Endothelial cell (in vitro differentiated cells): ENCODE measurements around the gene COL6A5. TPM values are rescaled to one million over a fixed set of nuclear protein-coding genes. Genes with fewer than 3 reads are reported as not detected.

Experiments
- DNase-seq: peaks from one replicate; pipeline ENCODE4 v3.0.0; 2021; ENCODE audit warnings: low spot score
- H3K27ac Mint-ChIP-seq: one replicate; pipeline ENCODE4 v1.8.0; 2021; ENCODE audit warnings: mixed read lengths, inconsistent platforms; ENCODE audit not compliant: unreplicated experiment
- H3K27me3 Mint-ChIP-seq: one replicate; pipeline ENCODE4 v1.8.0; 2021; ENCODE audit warnings: mild to moderate bottlenecking, moderate library complexity, mixed read lengths, inconsistent platforms; ENCODE audit not compliant: unreplicated experiment
- H3K36me3 Mint-ChIP-seq: one replicate; pipeline ENCODE4 v1.8.0; 2021; ENCODE audit warnings: mild to moderate bottlenecking, low read depth, mixed read lengths, inconsistent platforms; ENCODE audit not compliant: unreplicated experiment
- H3K4me1 Mint-ChIP-seq: one replicate; pipeline ENCODE4 v1.8.0; 2021; ENCODE audit warnings: mild to moderate bottlenecking, mixed read lengths, inconsistent platforms; ENCODE audit not compliant: unreplicated experiment
- H3K4me3 Mint-ChIP-seq: one replicate; pipeline ENCODE4 v1.8.0; 2021; ENCODE audit warnings: mild to moderate bottlenecking, mixed read lengths, inconsistent platforms; ENCODE audit not compliant: unreplicated experiment
- H3K9me3 Mint-ChIP-seq: one replicate; pipeline ENCODE4 v1.8.0; 2021; ENCODE audit warnings: mixed read lengths, inconsistent platforms; ENCODE audit not compliant: unreplicated experiment
- total RNA-seq: library from RNA; stranded (reverse); fragmentation: NEBNext Ultra II Directional; extraction: Animal tissue kit (Norgen Biotek cat#: 25700); gene quantifications from one replicate; pipeline ENCODE4 v1.2.1, GENCODE V29; 2021; ENCODE audit not compliant: unreplicated experiment
- TF ChIP-seq, protein P1 (sequence below): fragments of 200-600 bp; sonication (generic); IDR thresholded peaks from one replicate; pipeline ENCODE4 v1.5.0; 2021; ENCODE audit warnings: antibody characterized with exemption; ENCODE audit not compliant: unreplicated experiment

COL6A5 gene
- total RNA-seq, 1 donor from 2014 or later: not detected

DNA sequence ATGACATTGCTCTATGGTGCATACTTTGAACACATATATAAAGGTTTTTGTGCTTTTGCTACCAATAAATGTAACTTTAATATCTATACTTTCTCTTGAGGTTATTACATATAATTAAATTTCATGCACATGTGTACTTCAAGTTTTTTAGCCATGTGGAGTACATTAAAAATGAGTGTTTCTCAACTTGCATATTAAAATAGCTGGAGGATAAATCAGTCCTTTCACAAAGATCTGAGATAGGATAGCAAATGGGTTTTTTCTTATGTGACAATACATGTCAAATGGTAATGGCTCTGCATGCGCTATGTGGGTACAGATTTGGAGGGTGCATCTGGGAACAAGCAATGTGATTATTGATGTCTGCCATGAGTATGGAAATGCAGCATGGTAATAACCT lies 122.8 kb downstream of the COL6A5 start:
- no peak overlapping the region for H3K4me3 Mint-ChIP-seq
- no peaks in the 10 kb centered on the region for H3K27me3 Mint-ChIP-seq
- no peak for DNase-seq
- TF ChIP-seq, protein P1, sequence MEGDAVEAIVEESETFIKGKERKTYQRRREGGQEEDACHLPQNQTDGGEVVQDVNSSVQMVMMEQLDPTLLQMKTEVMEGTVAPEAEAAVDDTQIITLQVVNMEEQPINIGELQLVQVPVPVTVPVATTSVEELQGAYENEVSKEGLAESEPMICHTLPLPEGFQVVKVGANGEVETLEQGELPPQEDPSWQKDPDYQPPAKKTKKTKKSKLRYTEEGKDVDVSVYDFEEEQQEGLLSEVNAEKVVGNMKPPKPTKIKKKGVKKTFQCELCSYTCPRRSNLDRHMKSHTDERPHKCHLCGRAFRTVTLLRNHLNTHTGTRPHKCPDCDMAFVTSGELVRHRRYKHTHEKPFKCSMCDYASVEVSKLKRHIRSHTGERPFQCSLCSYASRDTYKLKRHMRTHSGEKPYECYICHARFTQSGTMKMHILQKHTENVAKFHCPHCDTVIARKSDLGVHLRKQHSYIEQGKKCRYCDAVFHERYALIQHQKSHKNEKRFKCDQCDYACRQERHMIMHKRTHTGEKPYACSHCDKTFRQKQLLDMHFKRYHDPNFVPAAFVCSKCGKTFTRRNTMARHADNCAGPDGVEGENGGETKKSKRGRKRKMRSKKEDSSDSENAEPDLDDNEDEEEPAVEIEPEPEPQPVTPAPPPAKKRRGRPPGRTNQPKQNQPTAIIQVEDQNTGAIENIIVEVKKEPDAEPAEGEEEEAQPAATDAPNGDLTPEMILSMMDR: no peak
- H3K36me3 Mint-ChIP-seq: no peaks in the 10 kb centered on the region
- H3K27ac Mint-ChIP-seq: no peak overlapping the region
- H3K9me3 Mint-ChIP-seq: no peaks in the 10 kb centered on the region
- H3K4me1 Mint-ChIP-seq: no peaks in the 10 kb centered on the region

DNA sequence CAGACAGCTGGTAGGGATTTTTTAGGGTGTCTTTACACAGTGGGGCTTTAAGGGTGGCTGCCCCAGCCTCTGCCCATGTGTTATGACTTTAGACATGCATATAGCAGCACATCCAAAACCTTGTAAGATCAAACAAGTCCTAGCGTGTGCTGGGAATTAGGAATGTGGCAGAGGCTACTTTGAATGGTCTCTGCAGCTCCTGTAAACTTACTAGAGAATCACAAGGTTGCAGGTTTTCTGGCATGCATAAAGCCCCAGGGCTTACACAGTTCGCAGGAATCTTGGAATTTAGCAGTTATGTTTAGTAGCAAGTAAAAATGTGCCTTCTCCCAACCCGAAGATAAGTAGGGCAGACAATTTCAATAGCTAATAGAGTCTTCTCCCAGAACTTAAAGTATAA lies 124.7 kb downstream of the COL6A5 start:
- H3K27me3 Mint-ChIP-seq: no peaks in the 10 kb centered on the region
- no peak overlapping the region for H3K4me3 Mint-ChIP-seq
- no peaks in the 10 kb centered on the region for H3K36me3 Mint-ChIP-seq
- no peak overlapping the region for H3K27ac Mint-ChIP-seq
- no peaks in the 10 kb centered on the region for H3K4me1 Mint-ChIP-seq
- DNase-seq: no peak
- TF ChIP-seq, protein P1: no peak
- no peaks in the 10 kb centered on the region for H3K9me3 Mint-ChIP-seq

DNA sequence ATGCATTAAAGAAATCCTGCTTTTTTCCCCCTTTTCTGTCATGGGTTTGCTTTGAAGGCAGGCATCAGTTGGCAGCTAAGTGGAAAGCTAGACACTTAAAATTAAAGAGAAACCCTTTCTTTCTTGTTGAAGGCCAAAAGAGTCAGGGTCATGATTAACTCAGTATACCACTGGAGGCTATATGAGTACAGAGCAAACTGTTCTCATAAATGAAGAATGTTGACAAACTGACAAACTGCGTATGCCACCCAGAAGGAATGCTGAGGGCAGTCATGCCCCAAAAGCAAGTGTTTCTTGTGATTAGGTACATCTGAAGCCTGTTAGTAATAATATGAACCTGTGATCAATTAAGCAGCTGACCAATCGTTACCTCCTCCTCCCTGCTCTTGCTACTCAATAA lies 127.9 kb downstream of the COL6A5 start:
- H3K27me3 Mint-ChIP-seq: no peaks in the 10 kb centered on the region
- no peak overlapping the region for H3K4me3 Mint-ChIP-seq
- TF ChIP-seq, protein P1: no peak
- no peak overlapping the region for H3K27ac Mint-ChIP-seq
- H3K4me1 Mint-ChIP-seq: no peaks in the 10 kb centered on the region
- no peak for DNase-seq
- no peaks in the 10 kb centered on the region for H3K9me3 Mint-ChIP-seq
- no peaks in the 10 kb centered on the region for H3K36me3 Mint-ChIP-seq

DNA sequence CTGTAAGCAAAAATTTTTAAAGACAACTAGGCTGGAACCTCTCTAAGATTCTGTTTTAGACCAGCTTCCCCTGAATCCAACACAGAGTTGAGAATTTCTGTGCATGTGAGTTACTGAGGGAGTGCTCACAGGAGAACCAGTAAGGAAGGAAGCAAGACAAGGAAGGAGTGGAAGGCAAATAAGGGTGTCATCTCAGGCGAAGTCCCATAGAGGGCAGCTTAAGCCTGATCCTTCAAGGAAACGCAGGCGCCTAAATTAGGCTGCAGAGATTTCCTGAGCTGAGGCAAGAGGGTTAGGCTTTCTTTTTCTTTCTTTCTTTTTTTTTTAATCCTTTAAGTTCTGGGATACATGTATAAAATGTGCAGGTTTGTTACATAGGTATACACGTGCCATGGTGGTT lies 135.3 kb downstream of the COL6A5 start:
- H3K4me3 Mint-ChIP-seq: no peak overlapping the region
- H3K4me1 Mint-ChIP-seq: no peaks in the 10 kb centered on the region
- no peaks in the 10 kb centered on the region for H3K27me3 Mint-ChIP-seq
- H3K9me3 Mint-ChIP-seq: no peaks in the 10 kb centered on the region
- H3K27ac Mint-ChIP-seq: no peak overlapping the region
- no peaks in the 10 kb centered on the region for H3K36me3 Mint-ChIP-seq
- TF ChIP-seq, protein P1: peak; percentile 34
- peak; percentile 28 for DNase-seq

DNA sequence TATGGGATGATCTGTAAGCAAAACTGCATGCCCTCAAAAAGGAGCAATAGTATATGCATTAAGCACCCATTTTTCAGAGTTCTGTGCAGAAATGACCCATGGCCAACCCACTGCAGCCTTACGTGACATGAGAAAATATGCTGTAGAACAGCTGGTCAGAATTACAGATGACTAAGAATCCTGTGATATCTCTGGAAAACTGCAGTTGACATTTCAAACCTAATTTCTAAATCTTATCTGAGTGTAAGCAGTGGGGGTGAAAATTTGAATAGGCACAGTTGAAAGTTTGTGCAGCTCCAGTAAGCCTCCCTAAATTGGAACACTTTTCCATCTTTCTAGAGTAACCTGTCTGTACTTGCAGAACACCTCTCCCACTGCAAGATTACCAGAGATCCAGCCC lies 142.8 kb downstream of the COL6A5 start:
- no peak overlapping the region for H3K27ac Mint-ChIP-seq
- no peaks in the 10 kb centered on the region for H3K9me3 Mint-ChIP-seq
- no peaks in the 10 kb centered on the region for H3K36me3 Mint-ChIP-seq
- DNase-seq: no peak
- H3K4me3 Mint-ChIP-seq: no peak overlapping the region
- TF ChIP-seq, protein P1: no peak
- H3K4me1 Mint-ChIP-seq: no peaks in the 10 kb centered on the region
- H3K27me3 Mint-ChIP-seq: no peaks in the 10 kb centered on the region
